Thyroid gland (tissue), 4 donors: ENCODE data around the gene POMGNT2. TPM values are rescaled to one million over a fixed set of nuclear protein-coding genes. Genes with fewer than 3 reads are reported as not detected.

Source experiments
- DNase-seq, 2 donors: peaks; one replicate each; pipeline ENCODE4 v3.0.0-alpha.2; 2019
- H3K27ac ChIP-seq, 3 donors: fragments of 200-600 bp; sonication (generic); 1 replicate in 2 of 3; 2 replicates in 1 of 3; pipeline ENCODE4 v1.5.1; 2016 to 2019; ENCODE audit warnings: mild to moderate bottlenecking in 1 of 3, moderate library complexity in 1 of 3
- H3K27me3 ChIP-seq: fragments of 200-600 bp; sonication (generic); one replicate; pipeline ENCODE4 v1.5.1; 2019
- H3K36me3 ChIP-seq, 2 donors: fragments of 200-600 bp; sonication (generic); one replicate each; pipeline ENCODE4 v1.5.1; 2016 to 2019
- H3K4me1 ChIP-seq, 2 donors: fragments of 200-600 bp; sonication (generic); one replicate each; pipeline ENCODE4 v1.5.1; 2017 to 2019
- H3K4me3 ChIP-seq, 3 donors: fragments of 200-600 bp; sonication (generic); replicated peaks in 1 of 3; 1 replicate in 2 of 3; 2 replicates in 1 of 3; pipeline ENCODE4 v1.5.1; 2016; ENCODE audit warnings: mild to moderate bottlenecking in 1 of 3
- H3K9me3 ChIP-seq: fragments of 200-600 bp; sonication (generic); one replicate; pipeline ENCODE4 v1.5.1; 2017
- CTCF ChIP-seq, 6 experiments: fragments of 200-600 bp in 3 of 6; fragments of 450-650 bp in 3 of 6; sonication (generic) in 3 of 6; IDR thresholded peaks; one replicate each; pipeline ENCODE4 v1.5.1; 2016 to 2019; ENCODE audit warnings: antibody characterized with exemption in 6 of 6, mild to moderate bottlenecking in 2 of 6, inconsistent platforms in 1 of 6, moderate library complexity in 1 of 6
- POLR2A ChIP-seq, 2 donors: fragments of 450-650 bp; IDR thresholded peaks; one replicate each; pipeline ENCODE4 v1.6.1; 2017; ENCODE audit warnings: antibody characterized with exemption in 2 of 2, mild to moderate bottlenecking in 2 of 2, moderate library complexity in 1 of 2
- WGBS, 2 donors: methylation state at CpG; one replicate each; pipeline ENCODE4 v1.1.5; 2017; 5-methylcytosine and 5-hydroxymethylcytosine counted together
- intact Hi-C: fragments of 100-400 bp; cut with DNase I; formaldehyde crosslinking; loops from one replicate; pipeline ENCODE4 v1.15.1; 2023
- total RNA-seq, 4 donors: library from RNA; depleted of rRNA; stranded (reverse); fragments of >200 nt; gene quantifications; one replicate each; pipeline ENCODE4 v1.2.3, GENCODE V29; 2016

POMGNT2 gene
- total RNA-seq, 4 donors from 2014 or later, result 17.1 to 30.1 (median 23.5) TPM

DNA sequence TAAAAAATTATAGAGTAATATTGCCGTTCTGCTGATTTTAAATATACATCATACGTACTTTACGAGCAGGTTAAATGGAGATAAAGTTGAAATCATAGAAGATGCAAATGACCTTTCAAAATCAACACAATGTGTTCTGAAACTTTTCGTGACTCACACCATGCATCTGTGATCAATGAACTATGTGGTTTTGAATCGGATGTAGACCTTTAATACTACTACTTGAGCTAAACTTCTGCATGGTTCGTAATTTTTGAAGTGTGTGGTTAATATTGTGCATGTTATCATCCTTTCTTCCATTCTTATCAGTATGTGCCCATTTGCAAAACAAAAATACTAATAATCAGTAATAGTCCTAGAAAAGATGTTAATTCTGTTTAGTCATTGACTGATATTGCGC, 67.9 kb downstream of the POMGNT2 start:
- Histone ChIP-seq H3K9me3 (no peaks in the 10 kb centered on the region), H3K4me3 (no peak overlapping the region), H3K4me1 (no peaks in the 10 kb centered on the region), H3K27me3 (no peaks in the 10 kb centered on the region), H3K36me3 (no peaks in the 10 kb centered on the region), H3K27ac (no peak overlapping the region)
- DNase-seq, result no peak
- intact Hi-C loops, result no loop called here
- TF ChIP-seq CTCF (IDR thresholded peaks at IDR 0.05), result no peak
- no peak for TF ChIP-seq POLR2A (IDR thresholded peaks at IDR 0.05)
- 84 to 85% methylated on average over 7 of the region's 7 CpGs for WGBS, 2 donors

DNA sequence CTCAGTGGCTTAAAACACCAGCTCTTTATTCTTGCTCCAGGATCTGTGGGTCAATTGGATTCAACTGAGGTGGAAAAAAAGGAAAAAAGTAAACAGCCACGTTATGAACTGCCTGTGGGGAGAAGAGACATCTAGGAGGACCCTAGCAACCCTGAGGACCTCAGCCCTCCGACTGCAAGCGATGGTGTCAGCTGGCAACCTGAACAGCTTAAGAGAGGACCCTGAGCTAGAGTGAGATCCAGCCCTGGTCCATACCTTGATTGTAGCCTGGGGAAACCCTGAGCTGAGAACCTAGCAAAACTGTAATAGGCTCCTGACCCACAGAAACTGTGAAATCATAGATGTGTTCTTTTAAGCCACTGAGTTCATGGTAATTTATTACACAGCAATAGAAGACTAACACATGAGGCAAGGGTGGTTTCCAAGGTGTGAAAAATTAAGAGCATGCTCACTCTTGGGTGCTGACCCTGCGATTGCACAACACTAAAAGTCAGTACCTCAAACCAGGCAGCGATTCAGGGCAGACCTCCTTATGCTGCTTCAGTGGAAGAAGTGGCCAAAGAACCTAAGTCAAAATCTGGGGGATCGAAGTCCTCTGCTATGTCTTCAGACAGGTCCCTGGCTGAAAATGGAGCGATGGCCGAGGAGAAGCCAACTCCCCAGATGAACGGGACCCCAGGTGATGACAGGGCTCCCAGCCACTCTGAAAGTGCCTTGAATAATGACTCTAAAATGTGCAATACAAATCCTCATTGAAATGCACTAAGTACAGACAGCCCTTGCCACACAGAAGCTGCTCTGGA, 69.1 kb downstream of the POMGNT2 start:
- no peak overlapping the region for H3K27ac ChIP-seq
- no peak for DNase-seq
- H3K4me1 ChIP-seq, result no peaks in the 10 kb centered on the region
- no peaks in the 10 kb centered on the region for H3K36me3 ChIP-seq
- 83 to 89% methylated on average over 9 of the region's 9 CpGs for WGBS, 2 donors
- no peaks in the 10 kb centered on the region for H3K27me3 ChIP-seq
- no peak overlapping the region for H3K4me3 ChIP-seq
- TF ChIP-seq POLR2A (IDR thresholded peaks at IDR 0.05), result no peak
- no peaks in the 10 kb centered on the region for H3K9me3 ChIP-seq
- intact Hi-C loops, result no loop called here

DNA sequence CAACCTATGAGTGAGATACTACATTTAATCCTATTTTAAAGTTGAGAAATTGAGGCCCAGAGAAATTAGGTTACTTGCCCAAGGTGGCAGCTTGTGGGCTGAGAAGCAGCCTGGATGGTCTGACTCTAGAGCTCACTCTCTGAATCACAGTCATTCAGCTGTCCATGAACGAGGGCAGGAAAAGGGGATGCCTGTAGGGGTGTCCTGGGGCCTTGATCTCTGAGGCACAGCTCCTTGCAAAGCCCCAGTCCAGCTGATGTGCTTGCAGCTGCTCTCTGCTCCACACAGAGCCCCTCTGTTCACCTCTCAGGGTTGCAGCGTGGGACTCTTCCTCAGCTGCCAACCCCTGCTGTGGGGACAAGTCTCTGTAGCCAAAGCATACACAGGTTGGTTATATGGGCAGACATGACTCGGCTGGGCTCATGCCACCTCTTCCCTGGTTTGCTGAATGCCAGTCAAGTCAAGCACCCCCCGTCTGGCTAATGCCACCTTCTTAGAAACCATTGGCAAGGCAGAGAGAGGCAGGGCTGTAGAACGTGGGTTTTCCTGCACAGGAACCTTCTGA, 70.0 kb downstream of the POMGNT2 start:
- Histone ChIP-seq H3K36me3 (no peaks in the 10 kb centered on the region), H3K4me3 (no peak overlapping the region), H3K27ac (no peak overlapping the region), H3K27me3 (no peaks in the 10 kb centered on the region), H3K4me1 (no peaks in the 10 kb centered on the region), H3K9me3 (no peaks in the 10 kb centered on the region)
- TF ChIP-seq POLR2A (IDR thresholded peaks at IDR 0.05), result no peak
- no peak for TF ChIP-seq CTCF (IDR thresholded peaks at IDR 0.05)
- intact Hi-C loops, result no loop called here
- 76 to 81% methylated on average over 5 of the region's 5 CpGs for WGBS, 2 donors
- no peak for DNase-seq

- WGBS, 2 donors, result 86 to 98% methylated on average over 4 of the region's 4 CpGs
- H3K4me3 ChIP-seq, result no peak overlapping the region
- H3K27me3 ChIP-seq, result no peaks in the 10 kb centered on the region
- intact Hi-C loops, result no loop called here
- no peak overlapping the region for H3K27ac ChIP-seq
- H3K36me3 ChIP-seq, result no peaks in the 10 kb centered on the region
- H3K9me3 ChIP-seq, result no peaks in the 10 kb centered on the region
- DNase-seq, result no peak
- H3K4me1 ChIP-seq, result no peaks in the 10 kb centered on the region
- TF ChIP-seq CTCF (IDR thresholded peaks at IDR 0.05) (no peak), POLR2A (IDR thresholded peaks at IDR 0.05) (no peak)
These were observed 71.0 kb downstream of the POMGNT2 start for GRCh38 chr3:43034911-43035310.

DNA sequence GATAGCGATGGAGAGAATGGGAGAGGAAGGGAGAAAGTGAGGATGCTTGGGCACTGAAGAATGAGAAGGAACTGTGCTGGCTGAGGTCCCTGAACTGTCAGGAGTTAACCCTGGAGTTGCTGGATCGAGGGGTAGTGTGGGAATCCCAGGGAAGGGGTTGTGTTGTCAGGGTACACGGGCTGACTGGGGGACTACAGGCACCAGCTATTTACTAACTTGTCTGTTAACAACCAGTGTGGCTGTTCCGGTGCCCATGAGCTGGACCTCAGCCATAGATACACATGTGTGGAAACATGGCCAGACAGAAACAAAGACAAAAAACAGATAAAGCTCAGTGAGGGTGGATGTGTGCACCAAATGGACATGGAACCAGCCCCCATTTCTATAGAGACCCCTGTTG, 71.7 kb downstream of the POMGNT2 start:
- DNase-seq, result no peak
- Histone ChIP-seq H3K4me3 (no peak overlapping the region), H3K27me3 (no peaks in the 10 kb centered on the region), H3K4me1 (no peaks in the 10 kb centered on the region), H3K36me3 (no peaks in the 10 kb centered on the region), H3K27ac (no peak overlapping the region), H3K9me3 (no peaks in the 10 kb centered on the region)
- WGBS, 2 donors, result 76 to 80% methylated on average over 4 of the region's 4 CpGs
- intact Hi-C loops, result no loop called here
- TF ChIP-seq CTCF (IDR thresholded peaks at IDR 0.05) (no peak), POLR2A (IDR thresholded peaks at IDR 0.05) (no peak)
